ENCODE measurements around the gene ADAM17. TPM values are rescaled to one million over a fixed set of nuclear protein-coding genes. Genes with fewer than 3 reads are reported as not detected.

Gene ADAM17
- total and polyA plus RNA-seq, 2 donors (not counting 1 experiment from before 2014, with no cell fraction given) = 12.3 to 69.9 TPM

GRCh38 chr2:9463698-9464034, 92.0 kb downstream of the ADAM17 start:
- Histone ChIP-seq H3K9ac (ENCODE audit: insufficient read depth, low read length) (no peak overlapping the region), H4K20me1 (ENCODE audit: control insufficient read depth, extremely low read depth, insufficient read depth, low read length) (no peaks in the 10 kb centered on the region), H3K9me3 (ENCODE audit: control insufficient read depth, insufficient read depth, low read depth, low read length) (no peaks in the 10 kb centered on the region), H3K4me2 (ENCODE audit: extremely low read depth, insufficient read depth, low read length) (no peak overlapping the region), H3K79me2 (ENCODE audit: control insufficient read depth, insufficient read depth, low read length) (no peaks in the 10 kb centered on the region), H3K36me3 (ENCODE audit: control insufficient read depth, insufficient read depth, low read length) (peaks cover 5% of the 10 kb centered on the region), H3K4me1 (ENCODE audit: control insufficient read depth, extremely low read depth, insufficient read depth, low read length) (no peaks in the 10 kb centered on the region), H3K27me3 (ENCODE audit: control insufficient read depth, insufficient read depth, low read length) (no peaks in the 10 kb centered on the region), H3K27ac (ENCODE audit: insufficient read depth, low read length) (no peak overlapping the region), H2AFZ (ENCODE audit: low read length) (no peak overlapping the region), H3K4me3 (replicated peaks in 1 of 4; ENCODE audit: control extremely low read depth in 1 of 4, insufficient read depth in 1 of 4, low read depth in 3 of 4, low read length in 4 of 4) (no peak overlapping the region)
- peak; percentile 37 to 65 for DNase-seq (ENCODE audit: low read depth in 2 of 2)
- TF ChIP-seq, protein P1, sequence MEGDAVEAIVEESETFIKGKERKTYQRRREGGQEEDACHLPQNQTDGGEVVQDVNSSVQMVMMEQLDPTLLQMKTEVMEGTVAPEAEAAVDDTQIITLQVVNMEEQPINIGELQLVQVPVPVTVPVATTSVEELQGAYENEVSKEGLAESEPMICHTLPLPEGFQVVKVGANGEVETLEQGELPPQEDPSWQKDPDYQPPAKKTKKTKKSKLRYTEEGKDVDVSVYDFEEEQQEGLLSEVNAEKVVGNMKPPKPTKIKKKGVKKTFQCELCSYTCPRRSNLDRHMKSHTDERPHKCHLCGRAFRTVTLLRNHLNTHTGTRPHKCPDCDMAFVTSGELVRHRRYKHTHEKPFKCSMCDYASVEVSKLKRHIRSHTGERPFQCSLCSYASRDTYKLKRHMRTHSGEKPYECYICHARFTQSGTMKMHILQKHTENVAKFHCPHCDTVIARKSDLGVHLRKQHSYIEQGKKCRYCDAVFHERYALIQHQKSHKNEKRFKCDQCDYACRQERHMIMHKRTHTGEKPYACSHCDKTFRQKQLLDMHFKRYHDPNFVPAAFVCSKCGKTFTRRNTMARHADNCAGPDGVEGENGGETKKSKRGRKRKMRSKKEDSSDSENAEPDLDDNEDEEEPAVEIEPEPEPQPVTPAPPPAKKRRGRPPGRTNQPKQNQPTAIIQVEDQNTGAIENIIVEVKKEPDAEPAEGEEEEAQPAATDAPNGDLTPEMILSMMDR (conservative IDR thresholded peaks at IDR 0.05 in 1 of 2, IDR thresholded peaks at IDR 0.05 in 1 of 2; ENCODE audit: low read depth in 1 of 2, low read length in 2 of 2) = no peak
- no peak for TF ChIP-seq EZH2 (IDR thresholded peaks at IDR 0.05; ENCODE audit: low read length, missing control alignments)

DNA sequence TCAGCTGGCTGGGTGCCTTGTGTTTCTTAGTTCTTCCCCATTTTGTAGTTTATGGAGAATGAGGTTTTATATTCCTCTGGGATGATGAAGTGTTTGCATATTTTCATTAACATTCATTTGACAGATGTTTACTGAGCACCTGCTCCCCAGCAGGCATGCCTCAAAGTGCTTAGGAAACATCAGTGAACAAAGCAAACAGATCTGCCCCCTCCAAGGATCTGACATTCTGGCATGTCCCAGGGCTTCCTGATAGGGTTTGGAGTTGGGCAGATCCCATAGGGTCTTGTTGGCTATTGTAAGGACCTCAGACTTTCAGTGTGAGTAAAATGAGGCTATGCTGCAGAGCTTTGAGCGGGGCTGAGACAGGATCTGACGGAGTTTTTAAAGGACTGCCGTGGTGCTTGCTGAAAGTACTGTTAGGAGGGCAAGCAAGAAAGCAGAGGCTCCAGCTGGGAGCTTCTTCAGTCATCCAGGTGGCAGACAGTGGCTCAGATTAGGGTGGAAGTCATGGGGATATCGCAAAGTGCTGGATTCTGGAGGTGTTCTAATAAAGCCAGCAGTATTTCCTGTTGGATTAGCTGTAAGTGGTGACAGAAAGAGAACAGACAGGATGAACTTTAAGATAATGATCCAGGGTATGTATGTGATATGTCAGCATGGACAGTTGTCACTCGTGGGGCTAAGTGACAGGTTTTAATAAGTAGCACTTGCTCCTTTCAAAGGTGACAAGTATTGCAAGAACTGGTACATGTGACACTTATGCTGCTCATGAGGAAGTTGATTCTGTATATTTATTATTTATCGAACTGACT, 92.5 kb downstream of the ADAM17 start:
- Histone ChIP-seq H3K9ac (ENCODE audit: insufficient read depth, low read length) (no peak overlapping the region), H3K79me2 (ENCODE audit: control insufficient read depth, insufficient read depth, low read length) (no peaks in the 10 kb centered on the region), H4K20me1 (ENCODE audit: control insufficient read depth, extremely low read depth, insufficient read depth, low read length) (no peaks in the 10 kb centered on the region), H3K9me3 (ENCODE audit: control insufficient read depth, insufficient read depth, low read depth, low read length) (no peaks in the 10 kb centered on the region), H3K27ac (ENCODE audit: insufficient read depth, low read length) (no peak overlapping the region), H3K4me2 (ENCODE audit: extremely low read depth, insufficient read depth, low read length) (no peak overlapping the region), H3K4me1 (ENCODE audit: control insufficient read depth, extremely low read depth, insufficient read depth, low read length) (no peaks in the 10 kb centered on the region), H2AFZ (ENCODE audit: low read length) (no peak overlapping the region), H3K27me3 (ENCODE audit: control insufficient read depth, insufficient read depth, low read length) (no peaks in the 10 kb centered on the region), H3K36me3 (ENCODE audit: control insufficient read depth, insufficient read depth, low read length) (peaks cover 5% of the 10 kb centered on the region), H3K4me3 (replicated peaks in 1 of 4; ENCODE audit: control extremely low read depth in 1 of 4, insufficient read depth in 1 of 4, low read depth in 3 of 4, low read length in 4 of 4) (no peak overlapping the region)
- no peak for TF ChIP-seq EZH2 (IDR thresholded peaks at IDR 0.05; ENCODE audit: low read length, missing control alignments)
- TF ChIP-seq, protein P1 (conservative IDR thresholded peaks at IDR 0.05 in 1 of 2, IDR thresholded peaks at IDR 0.05 in 1 of 2; ENCODE audit: low read depth in 1 of 2, low read length in 2 of 2) = no peak
- DNase-seq (ENCODE audit: low read depth in 2 of 2) = no peak

GRCh38 chr2:9462313-9462712, 93.3 kb downstream of the ADAM17 start:
- Histone ChIP-seq H3K9ac (ENCODE audit: insufficient read depth, low read length) (no peak overlapping the region), H3K4me3 (replicated peaks in 1 of 4; ENCODE audit: control extremely low read depth in 1 of 4, insufficient read depth in 1 of 4, low read depth in 3 of 4, low read length in 4 of 4) (no peak overlapping the region), H3K4me2 (ENCODE audit: extremely low read depth, insufficient read depth, low read length) (no peak overlapping the region), H3K9me3 (ENCODE audit: control insufficient read depth, insufficient read depth, low read depth, low read length) (no peaks in the 10 kb centered on the region), H3K27ac (ENCODE audit: insufficient read depth, low read length) (no peak overlapping the region), H3K4me1 (ENCODE audit: control insufficient read depth, extremely low read depth, insufficient read depth, low read length) (no peaks in the 10 kb centered on the region), H3K79me2 (ENCODE audit: control insufficient read depth, insufficient read depth, low read length) (no peaks in the 10 kb centered on the region), H2AFZ (ENCODE audit: low read length) (no peak overlapping the region), H3K27me3 (ENCODE audit: control insufficient read depth, insufficient read depth, low read length) (no peaks in the 10 kb centered on the region), H3K36me3 (ENCODE audit: control insufficient read depth, insufficient read depth, low read length) (peaks cover 5% of the 10 kb centered on the region), H4K20me1 (ENCODE audit: control insufficient read depth, extremely low read depth, insufficient read depth, low read length) (no peaks in the 10 kb centered on the region)
- no peak for DNase-seq (ENCODE audit: low read depth in 2 of 2)
- TF ChIP-seq, protein P1 (conservative IDR thresholded peaks at IDR 0.05 in 1 of 2, IDR thresholded peaks at IDR 0.05 in 1 of 2; ENCODE audit: low read depth in 1 of 2, low read length in 2 of 2) = no peak
- TF ChIP-seq EZH2 (IDR thresholded peaks at IDR 0.05; ENCODE audit: low read length, missing control alignments) = no peak

All from fibroblast of lung (primary cell).